Lung (tissue), 12 donors: ENCODE data around the gene PFKFB4. TPM values are rescaled to one million over a fixed set of nuclear protein-coding genes. Genes with fewer than 3 reads are reported as not detected.

Source experiments
- ATAC-seq: fragments of 200-7000 bp; cut with Tn5 transposase; one replicate; pipeline ENCODE4 v1.9.1; 2020; ENCODE audit warnings: moderate number of reproducible peaks; ENCODE audit not compliant: insufficient read depth, low FRiP score
- DNase-seq, 3 donors: peaks; one replicate each; pipeline ENCODE4 v3.0.0-alpha.2; 2013 to 2017
- H3K27ac ChIP-seq, 2 donors: one replicate each; pipeline ENCODE4 v1.5.1; 2013; ENCODE audit warnings: mild to moderate bottlenecking in 2 of 2, moderate library complexity in 2 of 2, control low read depth in 1 of 2, inconsistent platforms in 1 of 2, low read depth in 1 of 2, low read length in 1 of 2
- H3K27me3 ChIP-seq, 3 donors: one replicate each; pipeline ENCODE4 v1.5.1; 2013; ENCODE audit warnings: low read length in 2 of 3; ENCODE audit not compliant: control insufficient read depth in 3 of 3, insufficient read depth in 3 of 3
- H3K36me3 ChIP-seq, 4 donors: one replicate each; pipeline ENCODE4 v1.5.1; 2013; ENCODE audit warnings: low read length in 4 of 4, mild to moderate bottlenecking in 1 of 4, moderate library complexity in 1 of 4; ENCODE audit not compliant: control insufficient read depth in 4 of 4, insufficient read depth in 4 of 4
- H3K4me1 ChIP-seq, 5 donors: one replicate each; pipeline ENCODE4 v1.5.1; 2013; ENCODE audit warnings: low read length in 5 of 5, mild to moderate bottlenecking in 2 of 5, moderate library complexity in 1 of 5; ENCODE audit not compliant: control insufficient read depth in 5 of 5, insufficient read depth in 5 of 5
- H3K4me3 ChIP-seq: one replicate; pipeline ENCODE4 v1.5.1; 2013; ENCODE audit warnings: mild to moderate bottlenecking, control low read depth, moderate library complexity
- H3K9ac ChIP-seq, 2 donors: one replicate each; pipeline ENCODE4 v1.5.1; 2013; ENCODE audit warnings: low read length in 2 of 2, control low read depth in 1 of 2; ENCODE audit not compliant: insufficient read depth in 1 of 2
- H3K9me3 ChIP-seq, 4 donors: one replicate each; pipeline ENCODE4 v1.5.1; 2013; ENCODE audit warnings: low read length in 3 of 4, mild to moderate bottlenecking in 1 of 4, moderate library complexity in 1 of 4; ENCODE audit not compliant: control insufficient read depth in 4 of 4, insufficient read depth in 3 of 4
- WGBS, 2 donors: extraction: QIAGEN DNeasy Blood & Tissue Kit; methylation state at CpG; one replicate each; pipeline ENCODE4 v1.1.7; 2013; 5-methylcytosine and 5-hydroxymethylcytosine counted together
- polyA plus RNA-seq, 2 donors: library from polyadenylated mRNA; stranded (reverse); fragments of 200-250 nt; gene quantifications; one replicate each; pipeline ENCODE4 v1.2.1, GENCODE V29; 2013
- total RNA-seq, 2 donors: library from RNA; depleted of rRNA in 1 of 2; stranded (reverse); fragments of >200 nt in 1 of 2; gene quantifications; one replicate each; pipeline ENCODE4 v1.2.1, GENCODE V29; 2014 to 2021
- TF ChIP-seq, protein P1 (sequence below): IDR thresholded peaks from 2 replicates; pipeline ENCODE4 v1.5.1; 2012; ENCODE audit warnings: mild to moderate bottlenecking; ENCODE audit errors: control extremely low read depth, extremely low read depth
- donor health status: control.
- donor health status: control.
- donor health status: Bipolar disorder and iron deficiency.
- donor health status: healthy.
- donor health status: DM: yes; HTN: yes; CAD: no.

The PFKFB4 gene
- total and polyA plus RNA-seq, 4 donors: 3.6 to 15.9 (median 12.1) TPM

DNA sequence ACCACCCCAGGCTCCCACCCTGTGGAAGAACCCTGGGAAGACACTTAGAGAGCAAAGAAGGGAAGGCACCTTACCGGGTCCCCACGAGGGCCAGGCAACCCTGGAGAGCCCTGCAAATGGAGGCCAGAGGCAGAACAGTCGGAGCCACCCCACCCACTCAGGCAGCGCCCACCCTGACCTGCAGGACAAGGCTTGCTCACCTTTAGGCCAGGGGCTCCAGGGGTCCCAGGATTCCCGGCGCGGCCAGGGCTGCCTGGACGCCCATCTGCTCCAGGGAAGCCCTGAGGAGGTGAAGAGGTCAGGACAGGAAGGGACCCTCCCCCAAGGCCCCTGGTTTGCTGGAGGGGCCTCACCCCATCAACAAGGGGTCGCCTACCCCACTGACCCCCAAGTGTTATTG lies 28.2 kb upstream of the PFKFB4 start:
- H3K9me3 ChIP-seq: no peaks in the 10 kb centered on the region
- no peak overlapping the region for H3K27ac ChIP-seq
- H3K27me3 ChIP-seq: peaks cover 0 to 2% (median 0%) of the 10 kb centered on the region in 3 donors
- no peaks in the 10 kb centered on the region for H3K36me3 ChIP-seq
- no peaks in the 10 kb centered on the region for H3K4me1 ChIP-seq
- H3K9ac ChIP-seq: no peak overlapping the region
- 85 to 90% methylated on average over 9 of the region's 9 CpGs for WGBS, 2 donors
- no peak for DNase-seq
- no peak overlapping the region for H3K4me3 ChIP-seq
- TF ChIP-seq, protein P1, sequence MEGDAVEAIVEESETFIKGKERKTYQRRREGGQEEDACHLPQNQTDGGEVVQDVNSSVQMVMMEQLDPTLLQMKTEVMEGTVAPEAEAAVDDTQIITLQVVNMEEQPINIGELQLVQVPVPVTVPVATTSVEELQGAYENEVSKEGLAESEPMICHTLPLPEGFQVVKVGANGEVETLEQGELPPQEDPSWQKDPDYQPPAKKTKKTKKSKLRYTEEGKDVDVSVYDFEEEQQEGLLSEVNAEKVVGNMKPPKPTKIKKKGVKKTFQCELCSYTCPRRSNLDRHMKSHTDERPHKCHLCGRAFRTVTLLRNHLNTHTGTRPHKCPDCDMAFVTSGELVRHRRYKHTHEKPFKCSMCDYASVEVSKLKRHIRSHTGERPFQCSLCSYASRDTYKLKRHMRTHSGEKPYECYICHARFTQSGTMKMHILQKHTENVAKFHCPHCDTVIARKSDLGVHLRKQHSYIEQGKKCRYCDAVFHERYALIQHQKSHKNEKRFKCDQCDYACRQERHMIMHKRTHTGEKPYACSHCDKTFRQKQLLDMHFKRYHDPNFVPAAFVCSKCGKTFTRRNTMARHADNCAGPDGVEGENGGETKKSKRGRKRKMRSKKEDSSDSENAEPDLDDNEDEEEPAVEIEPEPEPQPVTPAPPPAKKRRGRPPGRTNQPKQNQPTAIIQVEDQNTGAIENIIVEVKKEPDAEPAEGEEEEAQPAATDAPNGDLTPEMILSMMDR: no peak
- ATAC-seq: no peak

DNA sequence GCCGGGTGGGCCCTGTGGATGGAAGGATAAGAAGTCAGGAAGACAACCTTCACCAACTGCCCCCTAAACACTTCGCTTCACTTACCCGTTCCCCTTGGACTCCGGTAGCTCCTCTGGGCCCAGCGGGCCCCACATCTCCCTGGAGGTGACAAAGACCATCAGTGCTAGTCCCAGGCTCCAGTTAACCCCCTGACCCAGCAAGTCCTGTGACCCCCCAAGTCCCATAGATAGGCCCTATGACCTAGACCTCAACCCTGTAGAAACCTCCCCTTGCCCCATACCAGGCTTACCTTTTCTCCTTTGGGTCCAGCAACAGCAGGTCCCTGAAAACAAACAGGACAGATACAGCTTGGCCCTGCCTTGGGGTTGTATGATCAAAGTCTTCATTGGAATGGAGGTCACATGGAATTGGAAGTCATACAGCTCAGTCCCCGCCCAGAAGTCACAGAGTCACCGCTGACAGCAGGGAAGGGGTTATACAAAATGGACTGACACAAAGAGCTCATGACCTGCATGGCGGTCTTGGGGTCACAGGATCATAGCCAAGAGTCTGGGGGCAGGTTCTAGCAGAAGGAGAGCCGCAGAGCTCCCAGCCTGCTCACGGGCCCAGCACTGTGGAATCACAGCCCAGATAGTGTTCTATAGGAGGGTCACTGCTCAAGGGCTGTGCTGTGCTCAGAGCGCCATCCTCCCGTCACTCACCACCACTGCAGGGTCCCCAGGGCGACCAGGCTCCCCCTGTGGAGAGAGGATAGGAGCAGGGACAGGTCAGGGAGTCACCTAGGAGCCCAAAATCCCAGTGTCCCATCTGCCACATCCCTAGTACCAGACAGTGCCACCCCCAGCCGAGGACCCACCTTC lies 25.2 kb upstream of the PFKFB4 start:
- no peak overlapping the region for H3K4me3 ChIP-seq
- H3K9me3 ChIP-seq: no peaks in the 10 kb centered on the region
- H3K9ac ChIP-seq: no peak overlapping the region
- H3K36me3 ChIP-seq: peaks cover 0 to 4% (median 0%) of the 10 kb centered on the region in 4 donors
- ATAC-seq: no peak
- no peaks in the 10 kb centered on the region for H3K27me3 ChIP-seq
- TF ChIP-seq, protein P1: no peak
- H3K27ac ChIP-seq: no peak overlapping the region
- 92 to 93% methylated on average over 13 to 14 of the region's 14 CpGs for WGBS, 2 donors
- DNase-seq: no peak
- H3K4me1 ChIP-seq: no peaks in the 10 kb centered on the region

DNA sequence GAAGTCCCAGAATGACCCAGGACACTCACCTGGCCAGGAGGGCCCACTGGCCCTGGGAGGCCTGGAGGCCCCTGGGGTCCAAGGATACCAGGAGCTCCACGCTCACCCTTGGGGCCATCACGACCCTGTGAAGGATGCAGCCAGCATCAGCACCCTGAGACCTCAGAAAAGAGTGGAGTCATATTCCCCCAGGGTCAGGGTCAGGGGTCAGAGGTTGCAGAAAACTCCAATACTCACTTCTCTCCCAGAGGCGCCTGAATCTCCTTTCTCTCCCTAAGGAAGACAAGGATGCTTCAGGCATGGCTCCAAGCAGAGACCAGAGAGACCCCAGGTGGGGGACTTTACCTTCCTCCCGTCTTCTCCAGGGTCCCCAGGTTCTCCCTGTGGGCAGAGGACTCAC lies 20.0 kb upstream of the PFKFB4 start:
- DNase-seq (no peak), ATAC-seq (no peak)
- Histone ChIP-seq H3K9me3 (no peaks in the 10 kb centered on the region), H3K36me3 (peaks cover 0 to 4% (median 0%) of the 10 kb centered on the region in 4 donors), H3K9ac (no peak overlapping the region), H3K27me3 (no peaks in the 10 kb centered on the region), H3K4me3 (no peak overlapping the region), H3K27ac (no peak overlapping the region), H3K4me1 (no peaks in the 10 kb centered on the region)
- TF ChIP-seq, protein P1: no peak
- 81 to 95% methylated on average over 4 of the region's 4 CpGs for WGBS, 2 donors
